Esophagus muscularis mucosa (tissue), 4 donors: ENCODE measurements around the gene PXN. TPM values are rescaled to one million over a fixed set of nuclear protein-coding genes. Genes with fewer than 3 reads are reported as not detected.

Experiments used
- DNase-seq: peaks from one replicate; pipeline ENCODE4 v3.0.0-alpha.2; 2017; ENCODE audit errors: extremely low spot score
- H3K27ac ChIP-seq, 4 donors: fragments of 200-600 bp; sonication (generic); replicated peaks in 1 of 4; 1 replicate in 3 of 4; 2 replicates in 1 of 4; pipeline ENCODE4 v1.5.1; 2016 to 2019; ENCODE audit warnings: mild to moderate bottlenecking in 1 of 4
- H3K27me3 ChIP-seq, 4 donors: fragments of 200-600 bp; sonication (generic); one replicate each; pipeline versions ENCODE4 v1.5.1 to v1.6.0; 2016 to 2019
- H3K36me3 ChIP-seq, 4 donors: fragments of 200-600 bp; sonication (generic); one replicate each; pipeline ENCODE4 v1.5.1; 2016 to 2019
- H3K4me1 ChIP-seq, 4 donors: fragments of 200-600 bp; sonication (generic); one replicate each; pipeline ENCODE4 v1.5.1; 2016 to 2019
- H3K4me3 ChIP-seq, 4 donors: fragments of 200-600 bp; sonication (generic); 1 replicate in 2 of 4; 2 replicates in 2 of 4; pipeline ENCODE4 v1.5.1; 2016 to 2019; ENCODE audit warnings: mild to moderate bottlenecking in 4 of 4, moderate library complexity in 1 of 4
- H3K9me3 ChIP-seq, 4 donors: fragments of 200-600 bp; sonication (generic); 1 replicate in 3 of 4; 2 replicates in 1 of 4; pipeline ENCODE4 v1.5.1; 2016 to 2019
- CTCF ChIP-seq, 3 experiments: fragments of 200-600 bp in 2 of 3; fragments of 450-650 bp in 1 of 3; sonication (generic) in 2 of 3; IDR thresholded peaks; one replicate each; pipeline ENCODE4 v1.5.1; 2017 to 2019; ENCODE audit warnings: antibody characterized with exemption in 3 of 3, mild to moderate bottlenecking in 2 of 3, moderate library complexity in 1 of 3
- EP300 ChIP-seq: sonication (generic); formaldehyde crosslinking; IDR thresholded peaks from one replicate; pipeline ENCODE4 v1.6.1; 2017; ENCODE audit warnings: antibody characterized with exemption
- POLR2A ChIP-seq: fragments of 450-650 bp; IDR thresholded peaks from one replicate; pipeline ENCODE4 v1.6.1; 2017; ENCODE audit warnings: antibody characterized with exemption, moderate library complexity, mild to moderate bottlenecking, low read depth
- POLR2AphosphoS5 ChIP-seq, 2 donors: sonication (generic); formaldehyde crosslinking; IDR thresholded peaks; one replicate each; pipeline ENCODE4 v1.6.1; 2017; ENCODE audit warnings: antibody characterized with exemption in 2 of 2
- whole genome bisulfite sequencing: methylation state at CpG from one replicate; pipeline ENCODE4 v1.1.5; 2018; 5-methylcytosine and 5-hydroxymethylcytosine counted together
- intact Hi-C: fragments of 100-400 bp; cut with DNase I; formaldehyde crosslinking; loops from one replicate; pipeline ENCODE4 v1.15.1; 2023
- total RNA-seq, 4 donors: library from RNA; depleted of rRNA; stranded (reverse); fragments of >200 nt; gene quantifications; one replicate each; pipeline versions ENCODE4 v1.1.0 to v1.2.1, GENCODE V29; 2016

The PXN gene
- total RNA-seq, 4 donors from 2014 or later = 51.9 to 89.4 (median 71.9) TPM

GRCh38 chr12:120292411-120292660 is 26.8 kb upstream of the PXN start:
- peak overlapping the region; percentile 59 to 68 (median 62) for H3K4me3 ChIP-seq
- intact Hi-C loops = no loop called here
- no peak for DNase-seq
- peak overlapping the region; percentile 92 to 98 (median 96) for H3K27ac ChIP-seq
- H3K36me3 ChIP-seq = no peaks in the 10 kb centered on the region
- TF ChIP-seq POLR2A (no peak), EP300 (no peak), CTCF (IDR thresholded peaks at IDR 0.05) (no peak), POLR2AphosphoS5 (IDR thresholded peaks at IDR 0.05) (no peak)
- H3K27me3 ChIP-seq = no peaks in the 10 kb centered on the region
- WGBS = under 1% methylated on average over 17 of the region's 17 CpGs
- no peaks in the 10 kb centered on the region for H3K9me3 ChIP-seq
- peaks cover 2 to 15% (median 12%) of the 10 kb centered on the region in 4 donors for H3K4me1 ChIP-seq

DNA sequence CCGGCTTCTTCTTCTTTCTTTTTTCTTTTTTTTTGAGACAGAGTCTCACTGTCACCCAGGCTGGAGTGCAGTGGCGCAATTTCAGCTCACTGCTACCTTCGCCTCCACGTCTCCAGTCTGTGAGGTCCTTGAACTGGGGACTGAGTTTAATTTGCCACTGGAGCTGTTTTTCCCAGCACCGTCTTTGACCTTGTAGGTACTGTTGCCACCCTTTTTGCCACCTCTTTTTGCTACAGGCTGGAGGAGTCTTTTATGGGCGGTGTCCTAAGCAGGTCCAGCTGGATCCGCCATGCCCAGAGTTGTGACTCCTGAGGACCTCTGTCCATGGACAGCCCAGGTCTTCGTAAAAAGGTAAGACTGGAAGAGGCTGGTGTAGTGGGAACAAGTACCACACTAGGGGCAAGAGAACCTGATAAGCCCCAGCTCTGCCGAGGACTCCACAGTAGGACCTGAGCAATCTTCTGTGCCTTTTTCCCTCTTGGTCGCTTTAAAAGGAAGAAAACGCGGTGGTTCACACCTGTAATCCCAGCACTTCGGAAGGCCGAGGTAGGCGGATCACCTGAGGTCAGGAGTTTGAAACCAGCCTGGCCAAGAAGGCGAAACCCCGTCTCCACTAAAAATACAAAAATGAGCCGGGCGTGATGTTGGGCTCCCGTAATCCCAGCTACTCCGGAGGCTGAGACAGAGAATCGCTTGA is 25.2 kb upstream of the PXN start:
- peak overlapping the region; percentile 59 to 68 (median 62) for H3K4me3 ChIP-seq
- no peak for DNase-seq
- H3K9me3 ChIP-seq = no peaks in the 10 kb centered on the region
- intact Hi-C loops = loop anchor here (2.0 kb wide), 1 partner anchor 62 kb away; no protein-coding TSS in a partner anchor
- no peaks in the 10 kb centered on the region for H3K27me3 ChIP-seq
- H3K36me3 ChIP-seq = no peaks in the 10 kb centered on the region
- WGBS = 31% methylated on average over 22 of the region's 22 CpGs
- H3K27ac ChIP-seq = peak overlapping the region; percentile 92 to 98 (median 96)
- TF ChIP-seq CTCF (IDR thresholded peaks at IDR 0.05) = no peak
- TF ChIP-seq EP300 = no peak
- TF ChIP-seq POLR2AphosphoS5 (IDR thresholded peaks at IDR 0.05) = no peak
- no peak for TF ChIP-seq POLR2A
- H3K4me1 ChIP-seq = peaks cover 2 to 18% (median 13%) of the 10 kb centered on the region in 4 donors

DNA sequence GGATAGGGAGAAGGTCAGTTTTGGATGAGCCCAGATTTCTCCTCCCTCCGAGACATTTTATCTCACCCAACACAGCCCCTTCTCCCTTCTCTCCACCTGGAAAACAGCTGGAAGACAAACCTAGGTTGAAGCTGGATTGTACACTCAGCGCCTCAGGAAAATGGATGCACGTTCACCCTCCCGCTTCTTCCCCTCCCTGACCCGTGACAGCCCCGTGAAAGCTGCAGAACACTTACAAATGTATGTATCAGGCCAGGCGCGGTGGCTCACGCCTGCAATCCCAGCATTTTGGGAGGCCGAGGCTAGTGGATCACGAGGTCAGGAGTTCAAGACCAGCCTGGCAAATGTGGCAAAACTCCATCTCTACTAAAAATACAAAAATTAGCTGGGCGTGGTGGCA is 22.0 kb upstream of the PXN start:
- intact Hi-C loops = no loop called here
- Histone ChIP-seq H3K27me3 (no peaks in the 10 kb centered on the region), H3K27ac (no peak overlapping the region), H3K36me3 (no peaks in the 10 kb centered on the region), H3K4me3 (no peak overlapping the region), H3K9me3 (no peaks in the 10 kb centered on the region), H3K4me1 (peaks cover 0 to 13% (median 10%) of the 10 kb centered on the region in 4 donors)
- DNase-seq = no peak
- TF ChIP-seq POLR2AphosphoS5 (IDR thresholded peaks at IDR 0.05) (no peak), POLR2A (no peak), CTCF (IDR thresholded peaks at IDR 0.05) (no peak), EP300 (no peak)
- 91% methylated on average over 12 of the region's 12 CpGs for WGBS

DNA sequence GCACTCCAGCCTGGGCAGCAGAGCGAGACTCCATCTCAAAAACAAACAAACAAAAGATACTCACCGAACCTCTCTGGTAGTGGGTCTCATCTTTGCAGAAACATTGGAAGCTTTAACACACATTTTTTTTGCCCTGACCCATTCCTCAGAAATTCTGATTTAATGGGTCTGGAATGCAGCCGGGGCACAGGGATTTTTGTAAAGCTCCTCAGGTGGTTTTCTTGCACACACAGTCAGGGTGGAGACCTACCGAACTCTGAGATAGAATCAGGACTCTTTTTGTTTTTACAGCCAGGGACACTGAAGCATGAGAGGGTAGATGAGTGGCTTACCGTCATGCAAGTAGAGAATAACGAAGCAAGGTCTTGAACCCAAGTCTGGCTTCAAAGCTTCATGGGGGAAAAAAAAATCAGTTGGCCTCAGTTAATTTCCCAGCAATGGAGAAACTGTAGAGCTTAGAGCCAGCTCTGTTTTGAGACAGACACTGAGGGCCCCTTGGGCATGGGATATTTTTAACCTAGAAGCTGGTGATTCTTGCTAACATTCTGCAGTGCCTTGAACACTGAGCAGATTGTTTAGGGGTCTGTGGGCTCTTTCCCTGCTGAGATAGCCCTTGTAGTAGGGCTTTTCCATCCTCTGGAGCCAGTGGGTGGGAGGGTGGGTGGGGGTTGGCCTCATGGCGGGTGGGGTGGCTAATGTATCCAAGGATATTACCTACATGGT is 21.4 kb upstream of the PXN start:
- intact Hi-C loops = no loop called here
- Histone ChIP-seq H3K9me3 (no peaks in the 10 kb centered on the region), H3K36me3 (no peaks in the 10 kb centered on the region), H3K27ac (no peak overlapping the region), H3K4me3 (no peak overlapping the region), H3K27me3 (no peaks in the 10 kb centered on the region), H3K4me1 (peaks cover 0 to 13% (median 10%) of the 10 kb centered on the region in 4 donors)
- no peak for TF ChIP-seq POLR2AphosphoS5 (IDR thresholded peaks at IDR 0.05)
- no peak for TF ChIP-seq CTCF (IDR thresholded peaks at IDR 0.05)
- TF ChIP-seq EP300 = no peak
- TF ChIP-seq POLR2A = no peak
- no peak for DNase-seq
- 70% methylated on average over 7 of the region's 7 CpGs for WGBS
